ENCODE data around the gene L3MBTL4.
"Not testable (repeated sequence)": the region's sequence is repeated elsewhere in the genome, so short reads cannot be mapped to it uniquely, and the experiment has no call there.

GRCh38 chr18:6135029-6135428 lies 279.7 kb downstream of the L3MBTL4 start:
- not testable (repeated sequence) for TF ChIP-seq CTCF, POLR2A, POLR2AphosphoS5 (IDR thresholded peaks at IDR 0.05)
